Right lobe of liver (tissue), 4 donors: Measurements from ENCODE around the gene BMPER.

Experiments used
- POLR2A ChIP-seq: fragments of 450-650 bp; IDR thresholded peaks from one replicate; pipeline ENCODE4 v1.6.1; 2017; ENCODE audit warnings: antibody characterized with exemption, mild to moderate bottlenecking
- TF ChIP-seq, protein P1 (sequence below), 4 donors: fragments of 200-600 bp in 3 of 4; fragments of 450-650 bp in 1 of 4; IDR thresholded peaks; one replicate each; pipeline versions ENCODE4 v1.5.1 to v1.8.0; 2016 to 2022; ENCODE audit warnings: antibody characterized with exemption in 4 of 4, mild to moderate bottlenecking in 2 of 4
- donor health status: DM: no; HTN: no; CAD: no.
- donor health status: DM: no; HTN: no; CAD: no.
- donor health status: DM: no; HTN: yes; CAD: no.

DNA sequence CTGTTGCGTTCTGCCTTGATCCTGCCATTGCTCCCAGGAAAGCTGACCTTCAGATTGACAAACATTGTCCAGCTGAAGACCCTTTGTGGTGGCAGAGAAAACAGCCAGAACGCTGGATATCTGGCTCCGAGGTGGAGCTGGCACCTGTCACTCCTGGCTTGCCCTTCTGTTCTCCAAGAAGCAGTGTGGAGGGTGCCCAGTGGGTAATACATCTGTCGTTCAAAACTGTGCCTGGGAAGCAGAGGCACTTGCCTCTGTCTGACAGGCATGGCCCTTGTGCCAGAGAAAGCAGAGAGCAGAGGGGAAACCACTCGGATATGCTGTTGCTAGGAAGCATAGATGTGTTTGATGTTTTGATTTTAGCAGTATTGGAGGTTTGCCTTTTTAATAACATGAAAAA, 231.4 kb downstream of the BMPER start:
- TF ChIP-seq, protein P1, sequence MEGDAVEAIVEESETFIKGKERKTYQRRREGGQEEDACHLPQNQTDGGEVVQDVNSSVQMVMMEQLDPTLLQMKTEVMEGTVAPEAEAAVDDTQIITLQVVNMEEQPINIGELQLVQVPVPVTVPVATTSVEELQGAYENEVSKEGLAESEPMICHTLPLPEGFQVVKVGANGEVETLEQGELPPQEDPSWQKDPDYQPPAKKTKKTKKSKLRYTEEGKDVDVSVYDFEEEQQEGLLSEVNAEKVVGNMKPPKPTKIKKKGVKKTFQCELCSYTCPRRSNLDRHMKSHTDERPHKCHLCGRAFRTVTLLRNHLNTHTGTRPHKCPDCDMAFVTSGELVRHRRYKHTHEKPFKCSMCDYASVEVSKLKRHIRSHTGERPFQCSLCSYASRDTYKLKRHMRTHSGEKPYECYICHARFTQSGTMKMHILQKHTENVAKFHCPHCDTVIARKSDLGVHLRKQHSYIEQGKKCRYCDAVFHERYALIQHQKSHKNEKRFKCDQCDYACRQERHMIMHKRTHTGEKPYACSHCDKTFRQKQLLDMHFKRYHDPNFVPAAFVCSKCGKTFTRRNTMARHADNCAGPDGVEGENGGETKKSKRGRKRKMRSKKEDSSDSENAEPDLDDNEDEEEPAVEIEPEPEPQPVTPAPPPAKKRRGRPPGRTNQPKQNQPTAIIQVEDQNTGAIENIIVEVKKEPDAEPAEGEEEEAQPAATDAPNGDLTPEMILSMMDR (IDR thresholded peaks at IDR 0.05), result no peak
- no peak for TF ChIP-seq POLR2A
